Embryonic facial prominence (tissue), 1 donor: Measurements from ENCODE around the gene OR7G3.
A peak's percentile ranks its signal among the peaks of the same experiment; 100 is the strongest.

Experiments used
- DNase-seq: peaks from one replicate; pipeline ENCODE4 v3.0.0-alpha.2; 2016; ENCODE audit errors: extremely low spot score

The OR7G3 gene

DNA sequence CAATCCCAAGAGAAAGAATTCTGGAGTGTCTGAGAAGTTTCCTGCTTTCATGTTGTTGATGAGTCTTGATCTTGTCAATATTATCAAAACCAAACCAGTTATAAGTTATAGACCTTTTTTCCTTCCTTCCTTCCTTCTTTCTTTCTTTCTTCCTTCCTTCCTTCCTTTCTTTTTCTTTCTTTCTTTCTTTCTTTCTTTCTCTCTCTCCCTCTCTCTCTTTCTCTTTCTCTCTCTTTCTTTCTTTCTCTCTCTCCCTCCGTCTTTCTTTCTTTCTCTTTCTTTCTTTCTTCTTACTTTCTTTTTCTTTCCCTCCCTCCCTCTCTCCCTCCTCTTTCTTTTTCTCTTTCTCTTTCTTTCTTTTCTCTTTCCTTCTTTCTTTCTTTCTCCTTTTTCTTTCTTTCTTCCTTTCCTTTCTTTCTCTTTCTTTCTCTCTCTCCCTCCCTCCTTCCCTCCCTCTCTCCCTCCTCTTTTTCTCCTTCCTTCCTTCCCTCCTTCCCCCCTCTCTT lies at the start of gene OR7G3:
Gene OR7G3 (minus strand): TSS at position 51 of the 506 bp plus-strand sequence. CDS start 0 bp downstream, at position 51.
- no peak for DNase-seq

DNA sequence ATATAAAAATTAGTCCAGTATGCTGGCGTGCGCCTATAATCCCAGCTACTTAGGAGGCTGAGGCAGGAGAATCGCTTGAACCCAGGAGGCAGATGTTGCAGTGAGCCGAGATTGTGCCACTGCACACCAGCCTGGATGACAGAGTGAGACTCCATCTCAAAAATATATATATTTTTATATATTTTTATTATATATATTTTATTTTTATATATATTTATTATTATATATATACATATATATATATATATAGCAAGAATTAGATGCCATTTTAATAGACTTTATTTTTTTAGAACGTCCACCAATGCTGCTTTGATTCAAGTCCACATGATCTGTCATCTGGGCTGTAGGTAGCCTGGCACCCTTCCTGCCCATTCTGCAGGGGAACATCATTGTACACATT lies 48.6 kb upstream of the OR7G3 start:
- DNase-seq = no peak

DNA sequence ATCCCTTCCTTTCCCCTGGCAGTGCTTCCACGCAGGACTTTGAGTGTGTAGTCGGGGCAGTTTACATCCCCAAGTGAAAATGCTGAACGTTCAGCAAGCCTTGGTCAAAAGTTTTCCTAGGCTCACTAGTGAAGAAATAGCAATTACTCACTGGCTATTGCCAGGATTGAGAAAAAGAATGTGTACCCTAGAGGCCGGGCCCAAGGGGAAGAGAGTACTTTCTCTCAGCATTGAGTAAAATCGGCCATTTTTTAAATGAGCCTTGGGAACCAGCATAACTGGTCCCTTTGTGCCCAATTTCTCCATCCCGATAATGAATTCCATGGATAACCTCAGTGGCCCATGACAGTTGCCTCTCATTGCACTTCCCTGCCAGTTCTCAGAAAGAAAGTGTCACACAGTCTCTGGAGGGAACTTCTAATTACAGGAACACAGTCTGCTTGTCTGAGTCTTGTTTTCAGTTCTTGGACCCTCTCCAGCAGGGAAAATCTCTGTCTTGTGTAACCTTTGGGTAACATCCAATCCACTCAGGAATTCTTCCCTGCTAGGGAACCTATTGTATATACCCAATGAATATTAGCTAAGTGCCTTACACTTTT lies 44.7 kb upstream of the OR7G3 start:
- DNase-seq = no peak

GRCh38 chr19:9166846-9167245 lies 40.1 kb upstream of the OR7G3 start:
- no peak for DNase-seq

DNA sequence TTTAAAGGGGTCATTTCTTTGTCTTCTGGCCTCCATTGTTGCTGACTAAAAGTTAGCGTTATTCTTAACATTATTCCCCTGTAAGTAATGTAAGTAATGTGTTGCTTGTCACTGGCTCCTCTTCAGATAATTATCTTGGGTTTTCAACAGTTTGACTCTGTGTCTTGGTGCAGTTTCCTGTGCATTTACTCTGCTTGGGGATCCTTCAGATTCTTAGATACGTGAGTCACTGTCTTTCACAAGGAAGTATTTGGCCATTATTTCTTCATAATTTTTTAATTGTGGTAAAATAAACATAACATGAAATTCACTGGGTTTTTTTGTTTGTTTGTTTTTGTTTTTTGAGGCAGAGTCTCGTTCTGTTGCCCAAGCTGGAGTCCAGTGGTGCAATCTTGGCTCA lies 38.5 kb upstream of the OR7G3 start:
- no peak for DNase-seq

GRCh38 chr19:9161427-9161826 lies 34.7 kb upstream of the OR7G3 start:
- DNase-seq = no peak

GRCh38 chr19:9159891-9160290 lies 33.1 kb upstream of the OR7G3 start:
- DNase-seq = no peak

- DNase-seq = no peak
Measured at GRCh38 chr19:9156304-9156703, 29.6 kb upstream of the OR7G3 start.

DNA sequence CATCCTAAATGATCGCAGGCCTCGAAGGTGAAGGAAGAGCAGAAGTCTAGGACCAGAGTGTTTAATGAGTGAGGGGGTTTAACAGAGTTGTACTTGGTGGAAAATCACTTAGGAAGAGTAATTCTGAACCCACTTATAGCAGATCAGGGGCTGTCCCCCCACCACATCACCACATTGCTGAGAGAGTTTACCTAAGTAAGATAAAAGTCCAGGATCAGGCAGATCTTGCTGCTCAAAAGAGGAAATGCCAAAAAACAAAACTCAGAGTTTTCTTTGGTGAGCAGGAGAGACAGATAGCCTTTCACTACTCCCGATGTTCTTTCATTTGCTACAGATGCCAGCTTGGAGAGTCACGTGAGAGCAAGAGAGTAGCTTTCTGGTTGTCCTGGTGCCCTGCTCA lies 28.8 kb upstream of the OR7G3 start:
- no peak for DNase-seq

DNA sequence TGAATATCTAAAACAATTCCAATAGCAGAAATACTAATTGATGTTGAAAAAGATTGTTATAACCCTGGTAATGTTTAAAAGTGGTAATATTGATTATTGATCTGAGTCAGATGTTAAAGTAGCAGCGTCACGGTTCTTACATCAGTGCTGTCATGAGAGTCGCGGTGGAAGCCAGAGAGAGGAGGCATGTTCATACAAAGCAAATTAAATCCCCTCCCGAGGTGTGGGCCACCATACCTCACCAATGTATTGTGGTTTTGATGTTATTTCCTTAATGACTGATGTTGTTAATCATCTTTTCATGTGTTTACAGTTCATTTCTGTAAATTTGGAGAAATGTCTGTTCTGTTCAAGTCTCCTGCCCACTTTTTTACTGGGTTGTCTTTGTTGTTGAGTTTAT lies 24.6 kb upstream of the OR7G3 start:
- DNase-seq = no peak

DNA sequence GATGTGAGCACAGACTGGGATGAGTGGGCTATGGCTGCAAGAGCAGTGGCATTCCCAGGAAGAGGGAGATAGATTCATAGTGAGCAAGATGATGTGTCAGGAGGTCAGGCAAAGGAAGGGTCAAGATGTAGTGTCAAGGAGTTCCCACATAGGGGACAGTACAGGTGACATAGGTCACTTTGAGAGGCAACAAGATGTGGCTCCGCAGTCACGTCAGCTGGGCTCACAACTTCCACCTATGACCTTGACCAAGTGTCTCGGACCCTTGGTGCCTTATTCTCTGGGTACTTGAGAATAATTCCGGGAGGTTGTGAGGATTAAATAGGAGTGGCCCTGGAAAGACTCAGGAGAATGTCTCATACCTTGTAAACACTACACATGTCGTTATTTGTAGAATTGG lies 23.9 kb upstream of the OR7G3 start:
- no peak for DNase-seq

DNA sequence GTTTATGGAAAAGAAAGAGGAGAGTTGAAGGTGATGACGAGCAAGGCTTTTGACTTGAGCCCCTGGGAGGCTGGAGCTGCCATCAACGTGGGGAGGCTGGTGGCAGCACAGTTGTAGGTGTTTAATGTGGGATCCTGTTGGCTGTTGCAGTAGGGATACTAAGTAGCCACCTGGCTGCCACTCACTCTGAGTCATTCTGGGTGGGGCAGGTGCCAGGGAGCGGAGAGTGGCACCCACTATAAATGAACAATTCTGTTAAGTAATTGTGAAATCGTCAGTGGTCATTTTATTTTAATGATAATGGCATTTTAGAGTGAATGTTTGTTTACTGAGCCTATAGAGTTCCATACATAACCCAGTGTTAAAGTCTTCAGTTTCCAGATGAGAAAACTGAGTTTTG lies 23.2 kb upstream of the OR7G3 start:
- DNase-seq = no peak

- DNase-seq = no peak
Measured at GRCh38 chr19:9148697-9149096, 21.9 kb upstream of the OR7G3 start.

DNA sequence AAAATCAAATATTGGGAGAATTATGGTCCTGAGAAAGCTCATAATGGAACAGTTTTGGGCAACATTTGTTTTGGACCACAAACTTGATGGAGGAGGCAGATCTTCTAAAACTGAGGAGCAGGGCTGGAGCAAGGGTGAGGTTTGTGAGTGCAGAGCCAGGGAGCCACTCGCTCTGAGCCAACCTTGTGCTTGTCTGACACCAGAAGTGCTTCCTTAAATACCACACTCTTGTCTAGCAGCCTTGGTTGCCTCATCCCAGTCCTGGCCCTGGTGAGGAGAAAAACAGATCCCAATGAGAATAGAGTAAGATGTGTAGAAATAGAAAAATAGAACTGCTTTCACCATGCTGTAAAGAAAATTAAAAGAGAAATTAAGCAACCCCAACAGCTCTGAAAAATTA lies 20.1 kb upstream of the OR7G3 start:
- DNase-seq = no peak

- no peak for DNase-seq
Measured at GRCh38 chr19:9144920-9145319, 18.2 kb upstream of the OR7G3 start.

DNA sequence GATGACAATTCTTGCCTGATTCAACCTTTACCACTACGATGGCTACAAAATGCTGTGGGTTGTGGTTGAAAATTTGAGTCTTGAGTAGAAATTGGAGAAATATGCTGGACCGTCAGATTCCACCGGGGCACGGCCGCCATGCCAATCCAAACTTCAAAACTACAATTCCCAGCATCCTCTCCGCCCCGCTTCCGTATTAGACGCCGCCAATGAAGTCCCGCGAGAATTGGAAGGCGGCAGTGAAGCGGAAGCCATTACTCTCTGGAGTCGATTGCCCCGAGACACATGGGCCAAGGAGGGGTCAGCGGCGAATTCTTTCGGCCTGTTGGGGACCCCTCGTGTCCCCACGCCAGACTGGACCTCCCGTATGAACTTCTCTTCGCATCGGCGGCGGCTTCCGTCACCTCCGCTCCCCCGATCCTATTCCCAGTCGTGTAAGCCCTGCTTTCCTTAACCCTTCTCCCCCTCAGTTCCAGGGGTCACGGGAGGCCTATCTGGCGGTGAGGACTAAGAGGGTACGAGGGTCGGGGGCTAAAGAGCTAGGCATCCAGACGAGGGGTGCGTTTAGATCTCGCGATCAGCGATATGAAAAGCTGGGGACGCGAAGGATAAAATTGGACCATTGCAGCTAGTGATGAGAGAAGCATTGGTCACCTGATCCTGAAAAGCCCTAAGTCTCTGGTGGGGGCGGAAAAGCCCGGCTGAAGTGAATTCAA lies 13.6 kb upstream of the OR7G3 start, which contains the start of gene ZNF317:
Gene ZNF317 (plus strand): TSS at position 239 of the 716 bp plus-strand sequence. CDS start 15,620 bp downstream, outside the sequence.
- DNase-seq = peak; percentile 94

DNA sequence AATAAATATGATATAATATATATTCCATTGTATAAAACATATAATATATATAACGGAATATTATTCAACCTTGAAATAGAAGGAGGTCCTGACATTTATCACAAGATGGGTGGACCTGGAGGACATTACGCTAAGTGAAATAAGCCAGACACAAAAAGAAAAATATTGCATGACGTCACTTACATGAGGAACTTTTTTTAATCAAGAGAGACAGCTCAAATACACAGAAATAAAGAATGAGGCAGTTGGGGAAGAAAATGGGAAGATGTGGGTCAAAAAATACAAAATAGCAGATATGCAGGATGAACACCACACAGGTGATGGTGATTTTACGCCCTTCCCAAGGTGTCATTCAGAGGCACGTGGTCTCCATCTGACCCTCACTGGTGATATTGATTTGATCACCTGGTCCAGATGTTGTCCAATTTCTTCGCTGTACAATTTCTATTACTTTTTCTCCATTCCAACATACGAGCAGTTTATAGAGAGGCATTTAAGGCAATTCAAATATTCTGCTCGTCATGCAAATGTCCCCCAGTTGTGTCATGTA lies 12.9 kb upstream of the OR7G3 start:
- DNase-seq = no peak

GRCh38 chr19:9132422-9132821 lies 5.7 kb upstream of the OR7G3 start:
- no peak for DNase-seq

GRCh38 chr19:9130965-9131364 lies 4.2 kb upstream of the OR7G3 start:
- no peak for DNase-seq

DNA sequence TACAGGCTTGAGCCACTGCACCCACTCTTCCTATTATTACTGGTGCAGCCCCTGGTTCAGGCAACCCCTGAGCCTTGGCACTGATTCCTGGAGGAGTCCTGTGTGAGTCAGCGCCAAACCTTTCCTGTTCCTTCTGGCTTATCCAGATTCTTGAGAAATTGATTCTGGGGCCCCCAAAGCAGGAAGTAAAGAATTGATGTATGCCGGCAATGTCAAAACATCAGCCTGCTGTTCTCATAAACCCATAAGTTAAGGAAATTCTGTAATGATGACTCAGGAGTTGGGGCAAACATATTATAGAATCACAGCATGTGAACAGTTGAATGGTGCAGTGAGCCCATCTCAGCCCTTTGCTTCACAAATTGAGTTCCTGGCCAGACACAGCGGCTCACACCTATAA lies 1.4 kb upstream of the OR7G3 start:
- DNase-seq = no peak

GRCh38 chr19:9116547-9116946 lies 10.2 kb downstream of the OR7G3 start:
- no peak for DNase-seq

DNA sequence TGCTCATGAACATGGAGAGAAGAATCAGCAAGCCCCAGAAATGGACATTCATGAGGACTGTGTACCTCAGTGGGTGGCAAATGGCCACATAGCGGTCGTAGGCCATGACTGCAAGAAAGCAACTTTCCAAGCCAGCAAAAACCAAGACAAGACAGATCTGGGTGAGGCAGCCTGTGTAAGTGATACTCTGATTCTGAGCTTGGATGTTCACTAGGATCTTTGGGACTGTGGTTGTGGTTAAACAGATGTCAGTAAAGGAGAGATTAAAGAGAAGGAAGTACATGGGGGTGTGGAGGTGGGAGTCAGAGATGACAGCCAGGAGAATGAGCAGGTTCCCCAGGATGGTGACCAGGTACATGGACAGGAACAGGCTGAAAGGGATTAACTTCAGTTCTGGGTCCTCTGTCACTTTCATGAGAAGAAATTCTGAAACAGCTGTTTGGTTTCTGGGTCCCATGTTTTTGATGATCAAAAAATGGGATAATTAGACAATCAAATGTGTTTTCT lies 11.4 kb downstream of the OR7G3 start, which contains the start of gene OR7G1:
Gene OR7G1 (minus strand): TSS at position 457 of the 507 bp plus-strand sequence. CDS start 0 bp downstream, at position 457.
- DNase-seq = no peak

GRCh38 chr19:9109959-9110358 lies 16.8 kb downstream of the OR7G3 start:
- no peak for DNase-seq
